ENCODE results near the gene C6orf47. TPM values are rescaled to one million over a fixed set of nuclear protein-coding genes. Genes with fewer than 3 reads are reported as not detected.

Gene C6orf47
- total RNA-seq, 1 donor from 2014 or later, result 19.0 TPM

DNA sequence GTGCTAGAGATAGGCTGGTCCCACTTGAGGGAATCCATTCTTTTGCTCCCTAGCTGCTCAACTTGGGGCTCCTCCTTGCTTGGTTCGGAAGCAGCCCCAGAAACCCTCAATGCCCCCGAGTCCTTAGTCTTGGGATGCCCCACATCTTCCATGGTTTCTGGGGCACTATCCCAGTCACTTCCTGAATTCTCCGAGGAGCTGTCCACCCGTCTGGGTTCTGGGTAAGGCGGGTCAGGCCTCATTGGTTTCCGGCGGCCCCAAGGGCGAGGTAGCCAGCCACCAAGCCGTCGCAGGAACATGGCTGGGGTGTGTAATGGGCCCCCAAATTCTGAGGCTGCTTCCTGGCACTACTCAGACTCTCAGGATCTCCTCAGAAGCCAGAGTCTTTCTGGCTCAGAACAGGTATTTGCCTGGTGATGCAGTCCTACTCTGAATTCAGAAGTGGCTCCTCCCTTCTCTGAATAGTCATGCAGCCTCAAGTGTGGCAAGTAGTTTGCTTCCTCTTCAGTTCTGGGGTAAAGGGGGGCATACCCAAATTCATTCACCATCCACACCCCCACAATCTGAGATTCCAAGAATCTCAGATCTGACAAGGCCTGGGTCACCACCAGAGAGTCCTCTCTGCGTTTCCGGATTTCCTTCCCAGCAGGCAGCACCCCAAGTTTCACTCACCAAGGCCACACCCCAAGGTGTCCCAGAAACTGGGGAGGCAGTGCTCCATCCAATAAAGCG, 763 bp downstream of the C6orf47 start:
- H3K4me1 Mint-ChIP-seq, result peaks cover 55% of the 10 kb centered on the region
- peaks cover 9% of the 10 kb centered on the region for H3K36me3 Mint-ChIP-seq
- TF ChIP-seq, protein P1, sequence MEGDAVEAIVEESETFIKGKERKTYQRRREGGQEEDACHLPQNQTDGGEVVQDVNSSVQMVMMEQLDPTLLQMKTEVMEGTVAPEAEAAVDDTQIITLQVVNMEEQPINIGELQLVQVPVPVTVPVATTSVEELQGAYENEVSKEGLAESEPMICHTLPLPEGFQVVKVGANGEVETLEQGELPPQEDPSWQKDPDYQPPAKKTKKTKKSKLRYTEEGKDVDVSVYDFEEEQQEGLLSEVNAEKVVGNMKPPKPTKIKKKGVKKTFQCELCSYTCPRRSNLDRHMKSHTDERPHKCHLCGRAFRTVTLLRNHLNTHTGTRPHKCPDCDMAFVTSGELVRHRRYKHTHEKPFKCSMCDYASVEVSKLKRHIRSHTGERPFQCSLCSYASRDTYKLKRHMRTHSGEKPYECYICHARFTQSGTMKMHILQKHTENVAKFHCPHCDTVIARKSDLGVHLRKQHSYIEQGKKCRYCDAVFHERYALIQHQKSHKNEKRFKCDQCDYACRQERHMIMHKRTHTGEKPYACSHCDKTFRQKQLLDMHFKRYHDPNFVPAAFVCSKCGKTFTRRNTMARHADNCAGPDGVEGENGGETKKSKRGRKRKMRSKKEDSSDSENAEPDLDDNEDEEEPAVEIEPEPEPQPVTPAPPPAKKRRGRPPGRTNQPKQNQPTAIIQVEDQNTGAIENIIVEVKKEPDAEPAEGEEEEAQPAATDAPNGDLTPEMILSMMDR (IDR thresholded peaks at IDR 0.05; ENCODE audit: unreplicated experiment), result no peak
- H3K27ac Mint-ChIP-seq, result peak overlapping the region; percentile 91
- H3K4me3 Mint-ChIP-seq, result peak overlapping the region; percentile 86
- H3K27me3 Mint-ChIP-seq (ENCODE audit: low read depth), result no peaks in the 10 kb centered on the region
- H3K9me3 Mint-ChIP-seq, result no peaks in the 10 kb centered on the region
- DNase-seq (ENCODE audit: low spot score in 2 of 2, unreplicated experiment in 2 of 2), result no peak

- peak overlapping the region; percentile 91 for H3K27ac Mint-ChIP-seq
- no peak for DNase-seq (ENCODE audit: low spot score in 2 of 2, unreplicated experiment in 2 of 2)
- H3K4me1 Mint-ChIP-seq, result peaks cover 48% of the 10 kb centered on the region
- TF ChIP-seq, protein P1 (IDR thresholded peaks at IDR 0.05; ENCODE audit: unreplicated experiment), result no peak
- H3K36me3 Mint-ChIP-seq, result peaks cover 9% of the 10 kb centered on the region
- peak overlapping the region; percentile 86 for H3K4me3 Mint-ChIP-seq
- no peaks in the 10 kb centered on the region for H3K9me3 Mint-ChIP-seq
- no peaks in the 10 kb centered on the region for H3K27me3 Mint-ChIP-seq (ENCODE audit: low read depth)
Measured at GRCh38 chr6:31658983-31659648, 1.5 kb downstream of the C6orf47 start.

GRCh38 chr6:31658158-31658688, 2.4 kb downstream of the C6orf47 start:
- DNase-seq (ENCODE audit: low spot score in 2 of 2, unreplicated experiment in 2 of 2), result no peak
- no peaks in the 10 kb centered on the region for H3K9me3 Mint-ChIP-seq
- peak overlapping the region; percentile 26 for H3K27ac Mint-ChIP-seq
- TF ChIP-seq, protein P1 (IDR thresholded peaks at IDR 0.05; ENCODE audit: unreplicated experiment), result no peak
- no peaks in the 10 kb centered on the region for H3K27me3 Mint-ChIP-seq (ENCODE audit: low read depth)
- H3K4me3 Mint-ChIP-seq, result peak overlapping the region; percentile 86
- H3K36me3 Mint-ChIP-seq, result peaks cover 7% of the 10 kb centered on the region
- peaks cover 40% of the 10 kb centered on the region for H3K4me1 Mint-ChIP-seq

GRCh38 chr6:31657406-31658157, 3.0 kb downstream of the C6orf47 start:
- peaks cover 7% of the 10 kb centered on the region for H3K36me3 Mint-ChIP-seq
- H3K27me3 Mint-ChIP-seq (ENCODE audit: low read depth), result no peaks in the 10 kb centered on the region
- H3K9me3 Mint-ChIP-seq, result no peaks in the 10 kb centered on the region
- DNase-seq (ENCODE audit: low spot score in 2 of 2, unreplicated experiment in 2 of 2), result no peak
- H3K4me1 Mint-ChIP-seq, result peaks cover 39% of the 10 kb centered on the region
- H3K4me3 Mint-ChIP-seq, result peak overlapping the region; percentile 13
- TF ChIP-seq, protein P1 (IDR thresholded peaks at IDR 0.05; ENCODE audit: unreplicated experiment), result no peak
- no peak overlapping the region for H3K27ac Mint-ChIP-seq

DNA sequence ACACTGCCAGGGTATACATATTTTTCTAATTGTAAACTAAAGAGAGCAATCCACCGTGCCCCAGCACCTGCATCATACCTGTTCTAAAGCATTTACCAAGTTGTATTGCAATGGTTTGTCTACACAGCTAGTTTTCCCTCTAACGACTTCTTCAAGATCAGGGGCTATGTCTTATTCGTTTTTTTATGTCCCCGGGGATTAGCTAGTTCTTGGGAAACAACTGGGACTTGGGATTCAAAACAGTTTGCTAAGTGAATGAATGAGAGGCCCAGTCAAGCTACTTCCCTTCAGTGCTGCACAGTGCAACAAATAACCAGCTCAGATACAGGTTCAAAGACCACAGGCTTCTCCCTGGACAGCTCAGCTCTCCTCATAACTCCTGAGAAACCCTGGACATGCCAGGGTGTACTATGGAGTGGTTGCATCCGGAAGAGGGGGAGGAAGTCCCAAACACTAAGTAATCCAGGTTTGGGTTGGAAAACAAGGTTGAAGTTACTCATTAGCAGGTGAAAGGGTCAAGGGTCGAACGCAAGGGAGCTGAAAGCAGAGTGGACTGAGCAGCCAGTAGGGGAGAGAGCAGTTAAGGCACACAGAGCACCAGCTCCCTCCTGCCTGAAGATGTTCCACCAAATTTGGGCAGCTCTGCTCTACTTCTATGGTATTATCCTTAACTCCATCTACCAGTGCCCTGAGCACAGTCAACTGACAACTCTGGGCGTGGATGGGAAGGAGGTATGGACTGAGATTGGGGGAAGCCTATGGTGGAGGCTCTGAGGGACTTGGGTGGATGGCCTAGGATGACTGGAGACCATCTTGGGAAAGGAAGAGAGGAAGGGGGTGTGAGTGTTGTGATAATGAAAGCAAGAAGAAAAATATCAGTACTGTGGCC, 5.0 kb downstream of the C6orf47 start, which contains the start of gene APOM:
Gene APOM (plus strand): TSS at position 546 of the 889 bp plus-strand sequence. CDS start 73 bp downstream, at position 619.
- Mint-ChIP-seq H3K9me3 (no peaks in the 10 kb centered on the region), H3K4me1 (peaks cover 40% of the 10 kb centered on the region), H3K27me3 (ENCODE audit: low read depth) (no peaks in the 10 kb centered on the region), H3K4me3 (no peak within 1 kb of the TSS), H3K27ac (peak within 1 kb of the TSS; percentile 49), H3K36me3 (peaks cover 12% of the 10 kb centered on the region)
- TF ChIP-seq, protein P1 (IDR thresholded peaks at IDR 0.05; ENCODE audit: unreplicated experiment), result no peak
- DNase-seq (ENCODE audit: low spot score in 2 of 2, unreplicated experiment in 2 of 2), result no peak
